GM13976 (cell line): ENCODE data around the gene FAM210A.

Experiments
- DNase-seq: peaks from one replicate; pipeline ENCODE4 v3.0.0; 2012; ENCODE audit warnings: low spot score
- CTCF ChIP-seq: IDR thresholded peaks from 2 replicates; pipeline ENCODE4 v1.5.1; 2012; ENCODE audit warnings: borderline replicate concordance, mild to moderate bottlenecking; ENCODE audit not compliant: insufficient read depth; ENCODE audit errors: extremely low read depth, missing control alignments, control extremely low read depth
- in situ Hi-C: fragments of 300-500 bp; cut with MboI; formaldehyde crosslinking; loops from one replicate; pipeline ENCODE4 v1.12.0; 2022; ENCODE audit warnings: low sequenced_read_pairs, mixed read lengths, inconsistent platforms; ENCODE audit not compliant: unreplicated experiment

Gene FAM210A

GRCh38 chr18:13649397-13650390, 76.7 kb downstream of the FAM210A start:
- DNase-seq: no peak
- TF ChIP-seq CTCF: no peak
- in situ Hi-C loops: loop anchor here (25.0 kb wide), 1 partner anchor 437 kb away; the partner anchor contains the start of gene LDLRAD4

- no peak for DNase-seq
- in situ Hi-C loops: loop anchor here (25.0 kb wide), 1 partner anchor 435 kb away; the partner anchor contains the start of gene LDLRAD4
- no peak for TF ChIP-seq CTCF
Measured at GRCh38 chr18:13647761-13648160, 78.6 kb downstream of the FAM210A start.

- DNase-seq: no peak
- no peak for TF ChIP-seq CTCF
- in situ Hi-C loops: loop anchor here (25.0 kb wide), 1 partner anchor 434 kb away; the partner anchor contains the start of gene LDLRAD4
Measured at GRCh38 chr18:13646633-13647032, 79.7 kb downstream of the FAM210A start.

DNA sequence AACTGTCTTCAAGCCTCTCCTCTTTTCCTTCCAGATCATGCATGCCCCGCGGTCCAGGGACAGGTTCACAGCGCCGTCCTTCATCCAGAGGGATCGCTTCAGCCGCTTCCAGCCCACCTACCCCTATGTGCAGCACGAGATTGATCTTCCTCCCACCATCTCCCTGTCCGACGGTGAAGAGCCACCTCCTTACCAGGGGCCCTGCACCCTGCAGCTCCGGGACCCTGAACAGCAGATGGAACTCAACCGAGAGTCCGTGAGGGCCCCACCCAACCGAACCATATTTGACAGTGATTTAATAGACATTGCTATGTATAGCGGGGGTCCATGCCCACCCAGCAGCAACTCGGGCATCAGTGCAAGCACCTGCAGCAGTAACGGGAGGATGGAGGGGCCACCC, 81.3 kb downstream of the FAM210A start:
- DNase-seq: no peak
- in situ Hi-C loops: loop anchor here (25.0 kb wide), 1 partner anchor 433 kb away; the partner anchor contains the start of gene LDLRAD4
- TF ChIP-seq CTCF: no peak

GRCh38 chr18:13643261-13643751, 83.1 kb downstream of the FAM210A start:
- DNase-seq: no peak
- TF ChIP-seq CTCF: no peak
- in situ Hi-C loops: loop anchor here (25.0 kb wide), 1 partner anchor 431 kb away; the partner anchor contains the start of gene LDLRAD4

GRCh38 chr18:13642440-13642827, 83.9 kb downstream of the FAM210A start:
- DNase-seq: no peak
- in situ Hi-C loops: loop anchor here (25.0 kb wide), 1 partner anchor 430 kb away; the partner anchor contains the start of gene LDLRAD4
- no peak for TF ChIP-seq CTCF
